A549 (cell line): ENCODE results near the gene TCF3.

Experiments used
- BHLHE40 ChIP-seq: IDR thresholded peaks from 2 replicates; pipeline ENCODE4 v1.6.1; 2012; ENCODE audit warnings: low read depth, low read length, inconsistent platforms
- EP300 ChIP-seq, 2 experiments: fragments of >200 bp; sonication (Bioruptor Twin); formaldehyde crosslinking; IDR thresholded peaks; 2 replicates in 1 of 2; 3 replicates in 1 of 2; pipeline ENCODE4 v1.6.1; 2016 to 2017
- SMC3 ChIP-seq: fragments of >200 bp; sonication (Bioruptor Twin); formaldehyde crosslinking; IDR thresholded peaks from 3 replicates; pipeline ENCODE4 v1.6.1; 2018; ENCODE audit warnings: inconsistent platforms
- TF ChIP-seq, protein P1 (sequence below): fragments of >200 bp; sonication (Bioruptor Twin); formaldehyde crosslinking; IDR thresholded peaks from 3 replicates; pipeline ENCODE4 v1.5.1; 2016
- TF ChIP-seq, protein P2 (sequence below): IDR thresholded peaks from 2 replicates; pipeline ENCODE4 v1.6.1; 2012

GRCh38 chr19:1647501-1648458 is 4.6 kb downstream of the TCF3 start:
- TF ChIP-seq SMC3 (no peak), EP300 (IDR thresholded peaks at IDR 0.05) (no peak), BHLHE40 (no peak)
- TF ChIP-seq, protein P1, sequence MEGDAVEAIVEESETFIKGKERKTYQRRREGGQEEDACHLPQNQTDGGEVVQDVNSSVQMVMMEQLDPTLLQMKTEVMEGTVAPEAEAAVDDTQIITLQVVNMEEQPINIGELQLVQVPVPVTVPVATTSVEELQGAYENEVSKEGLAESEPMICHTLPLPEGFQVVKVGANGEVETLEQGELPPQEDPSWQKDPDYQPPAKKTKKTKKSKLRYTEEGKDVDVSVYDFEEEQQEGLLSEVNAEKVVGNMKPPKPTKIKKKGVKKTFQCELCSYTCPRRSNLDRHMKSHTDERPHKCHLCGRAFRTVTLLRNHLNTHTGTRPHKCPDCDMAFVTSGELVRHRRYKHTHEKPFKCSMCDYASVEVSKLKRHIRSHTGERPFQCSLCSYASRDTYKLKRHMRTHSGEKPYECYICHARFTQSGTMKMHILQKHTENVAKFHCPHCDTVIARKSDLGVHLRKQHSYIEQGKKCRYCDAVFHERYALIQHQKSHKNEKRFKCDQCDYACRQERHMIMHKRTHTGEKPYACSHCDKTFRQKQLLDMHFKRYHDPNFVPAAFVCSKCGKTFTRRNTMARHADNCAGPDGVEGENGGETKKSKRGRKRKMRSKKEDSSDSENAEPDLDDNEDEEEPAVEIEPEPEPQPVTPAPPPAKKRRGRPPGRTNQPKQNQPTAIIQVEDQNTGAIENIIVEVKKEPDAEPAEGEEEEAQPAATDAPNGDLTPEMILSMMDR = no peak
- TF ChIP-seq, protein P2, sequence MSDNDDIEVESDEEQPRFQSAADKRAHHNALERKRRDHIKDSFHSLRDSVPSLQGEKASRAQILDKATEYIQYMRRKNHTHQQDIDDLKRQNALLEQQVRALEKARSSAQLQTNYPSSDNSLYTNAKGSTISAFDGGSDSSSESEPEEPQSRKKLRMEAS = no peak
